GM19467 (cell line): ENCODE results near the gene EFEMP2.
A peak's percentile ranks its signal among the peaks of the same experiment; 100 is the strongest.
"Not testable (repeated sequence)": the region's sequence is repeated elsewhere in the genome, so short reads cannot be mapped to it uniquely, and the experiment has no call there.

Experiments used
- ATAC-seq: cut with Tn5 transposase; IDR thresholded peaks from one replicate; pipeline ENCODE4 v1.9.1; 2021; ENCODE audit warnings: mild to moderate bottlenecking, moderate library complexity; ENCODE audit not compliant: unreplicated experiment

The EFEMP2 gene

DNA sequence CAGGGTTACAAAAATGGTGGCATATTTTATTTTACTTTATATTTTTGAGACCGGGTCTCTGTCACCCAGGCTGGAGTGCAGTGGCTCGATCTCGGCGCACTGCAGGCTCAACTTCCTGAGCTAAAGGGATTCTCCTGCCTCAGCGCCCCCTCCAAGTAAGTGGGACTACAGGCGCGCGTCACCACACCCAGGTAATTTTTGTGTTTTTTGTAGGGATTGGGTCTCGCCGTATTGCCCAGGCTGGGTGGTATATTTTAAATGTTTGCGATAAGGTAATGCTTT lies 28.2 kb upstream of the EFEMP2 start:
- no peak for ATAC-seq

GRCh38 chr11:65900125-65900898 lies 27.7 kb upstream of the EFEMP2 start, which contains the start of gene FOSL1:
FOSL1 (minus strand) TSS chr11:65900388; CDS start chr11:65900339, 49 bp downstream.
- peak; percentile 70 for ATAC-seq

DNA sequence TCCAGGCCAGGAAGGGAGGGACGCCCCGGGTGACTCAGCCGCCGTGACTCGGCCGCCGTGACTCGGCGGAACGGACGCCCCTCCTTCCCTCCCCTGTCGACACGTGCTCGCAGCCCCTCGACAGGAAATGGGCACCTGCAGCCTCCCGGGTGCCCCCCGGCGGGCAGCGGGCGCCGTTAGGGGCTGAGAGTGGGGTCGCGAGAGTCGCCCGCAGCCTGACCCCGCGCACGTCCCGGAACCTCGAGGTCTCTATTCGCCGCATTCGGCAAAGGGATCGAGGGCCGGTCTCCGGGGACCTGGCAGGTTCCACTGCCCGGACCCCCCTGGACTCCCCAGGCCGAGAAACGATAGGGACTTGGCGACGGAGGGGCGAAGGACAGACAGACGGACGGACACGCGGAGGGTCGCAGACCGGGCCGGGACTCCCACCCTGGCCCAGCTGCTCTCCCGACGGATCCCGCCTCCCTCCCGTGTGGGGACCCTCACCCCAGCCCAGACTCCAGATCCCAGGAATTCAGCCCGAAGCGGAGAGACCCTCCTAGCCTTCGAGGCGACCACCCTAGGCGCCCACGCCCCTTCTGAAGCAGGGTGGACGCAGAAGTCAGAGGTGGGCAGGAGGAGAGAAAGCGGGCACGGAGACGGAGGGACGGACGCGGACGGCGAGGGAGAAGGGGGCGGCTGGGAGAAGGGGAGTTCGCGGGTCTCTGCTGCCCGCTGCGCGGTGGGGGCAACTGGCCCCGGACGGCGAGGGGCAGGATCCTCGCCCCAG lies 26.9 kb upstream of the EFEMP2 start:
- ATAC-seq, result no peak

GRCh38 chr11:65898656-65899355 lies 26.2 kb upstream of the EFEMP2 start:
- ATAC-seq, result no peak

- ATAC-seq, result no peak
Observed at GRCh38 chr11:65897020-65897471, 24.4 kb upstream of the EFEMP2 start.

- no peak for ATAC-seq
Observed at GRCh38 chr11:65896034-65896999, 23.7 kb upstream of the EFEMP2 start.

GRCh38 chr11:65895482-65895981 lies 22.9 kb upstream of the EFEMP2 start:
- no peak for ATAC-seq

DNA sequence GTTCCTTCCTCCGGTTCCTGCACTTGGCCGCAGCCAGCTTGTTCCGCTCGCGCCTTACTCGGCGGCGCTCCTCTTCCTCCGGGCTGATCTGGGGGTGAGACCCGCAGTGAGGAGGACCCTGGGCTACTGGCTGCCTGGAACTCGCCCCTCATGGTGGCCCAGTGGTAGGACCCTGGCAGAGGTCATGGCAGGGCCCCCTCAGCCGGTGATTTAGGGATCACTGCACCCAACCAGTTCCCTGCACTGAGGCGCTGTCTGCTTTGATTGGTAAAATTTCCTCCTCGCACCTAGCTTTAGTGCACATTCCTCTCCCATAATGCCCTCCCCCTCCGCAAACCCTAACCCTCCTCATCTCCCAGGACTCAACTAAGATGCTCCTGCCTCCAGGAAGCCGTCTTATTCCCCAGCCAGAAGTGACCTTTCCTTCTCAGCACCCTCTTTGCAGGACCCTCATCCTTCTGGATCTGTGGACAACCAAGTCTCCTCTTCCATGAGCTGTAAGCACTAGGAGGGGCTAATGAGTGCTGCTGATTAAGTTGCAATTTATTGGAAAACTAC lies 21.5 kb upstream of the EFEMP2 start:
- ATAC-seq, result no peak

DNA sequence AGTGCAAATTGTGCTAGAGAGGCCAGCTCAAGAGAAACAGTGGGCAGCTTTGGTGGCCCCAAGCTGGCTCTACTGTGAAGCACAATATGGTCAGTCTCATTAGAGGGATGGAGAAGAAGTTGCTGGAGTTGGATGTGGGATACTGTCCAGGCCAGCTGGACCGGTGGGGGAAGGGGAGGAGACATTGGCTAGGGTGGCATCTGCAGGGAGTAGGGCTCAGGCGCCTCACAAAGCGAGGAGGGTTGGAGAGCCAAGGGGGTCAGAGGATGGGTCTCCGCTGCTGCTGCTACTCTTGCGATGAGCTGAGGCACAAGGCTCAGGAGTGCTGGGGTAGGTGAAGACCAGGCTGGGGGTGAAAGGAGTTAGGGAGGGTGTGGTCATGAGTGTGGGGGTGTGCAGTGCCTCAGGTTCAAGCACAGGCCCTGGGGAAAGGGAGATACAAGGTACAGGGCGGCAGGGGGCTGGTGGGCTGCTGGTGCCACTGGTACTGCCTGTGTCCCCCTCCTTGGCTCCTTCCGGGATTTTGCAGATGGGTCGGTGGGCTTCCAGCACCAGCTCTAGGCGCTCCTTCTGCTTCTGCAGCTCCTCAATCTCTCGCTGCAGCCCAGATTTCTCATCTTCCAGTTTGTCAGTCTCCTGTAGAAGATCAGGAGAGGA lies 20.2 kb upstream of the EFEMP2 start:
- ATAC-seq, result no peak

GRCh38 chr11:65892137-65892540 lies 19.5 kb upstream of the EFEMP2 start:
- not testable (repeated sequence) for ATAC-seq

DNA sequence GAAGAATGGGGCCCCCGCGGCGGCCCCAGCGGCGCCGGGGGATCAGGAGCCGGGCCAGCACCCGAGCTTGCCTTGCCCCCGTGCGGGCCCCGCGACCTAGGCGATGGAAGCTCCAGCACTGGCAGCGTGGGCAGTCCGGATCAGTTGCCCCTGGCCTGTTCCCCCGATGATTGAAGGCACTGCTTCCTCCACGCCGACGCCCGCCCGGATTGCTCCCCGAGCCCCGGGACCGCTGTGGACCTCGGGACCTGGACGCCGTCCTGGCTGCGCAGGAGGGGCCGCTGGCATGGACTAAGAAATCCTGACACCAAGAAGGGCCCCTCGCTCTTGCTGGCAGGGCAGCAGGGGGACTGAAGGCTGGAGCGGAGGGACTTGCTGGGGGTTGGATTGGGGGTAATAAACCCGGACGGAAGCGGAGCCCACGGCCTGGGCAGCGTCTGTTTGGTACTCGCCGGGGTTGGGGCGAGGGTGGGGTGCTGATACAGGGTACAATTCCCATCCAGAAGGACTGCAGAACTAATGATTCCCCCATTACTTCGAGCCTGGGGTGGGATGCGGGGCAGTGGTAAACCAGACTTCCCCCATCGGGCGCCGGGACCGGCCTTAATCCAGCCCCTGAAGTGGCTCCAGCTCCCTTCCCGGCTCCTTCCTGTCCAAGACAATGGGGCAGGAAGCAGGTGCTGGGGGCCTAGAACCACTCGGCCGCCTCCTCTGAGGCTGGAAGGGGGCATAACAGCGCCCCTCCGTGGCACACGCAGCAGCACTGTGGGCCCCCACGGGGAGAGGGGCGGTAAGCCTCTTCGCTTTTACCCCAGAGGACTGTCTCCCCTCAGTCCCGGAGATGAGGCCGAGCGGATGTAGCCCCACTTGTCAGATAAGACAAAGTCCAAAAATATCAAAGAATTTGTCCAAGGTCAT lies 18.9 kb upstream of the EFEMP2 start:
- ATAC-seq, result no peak

DNA sequence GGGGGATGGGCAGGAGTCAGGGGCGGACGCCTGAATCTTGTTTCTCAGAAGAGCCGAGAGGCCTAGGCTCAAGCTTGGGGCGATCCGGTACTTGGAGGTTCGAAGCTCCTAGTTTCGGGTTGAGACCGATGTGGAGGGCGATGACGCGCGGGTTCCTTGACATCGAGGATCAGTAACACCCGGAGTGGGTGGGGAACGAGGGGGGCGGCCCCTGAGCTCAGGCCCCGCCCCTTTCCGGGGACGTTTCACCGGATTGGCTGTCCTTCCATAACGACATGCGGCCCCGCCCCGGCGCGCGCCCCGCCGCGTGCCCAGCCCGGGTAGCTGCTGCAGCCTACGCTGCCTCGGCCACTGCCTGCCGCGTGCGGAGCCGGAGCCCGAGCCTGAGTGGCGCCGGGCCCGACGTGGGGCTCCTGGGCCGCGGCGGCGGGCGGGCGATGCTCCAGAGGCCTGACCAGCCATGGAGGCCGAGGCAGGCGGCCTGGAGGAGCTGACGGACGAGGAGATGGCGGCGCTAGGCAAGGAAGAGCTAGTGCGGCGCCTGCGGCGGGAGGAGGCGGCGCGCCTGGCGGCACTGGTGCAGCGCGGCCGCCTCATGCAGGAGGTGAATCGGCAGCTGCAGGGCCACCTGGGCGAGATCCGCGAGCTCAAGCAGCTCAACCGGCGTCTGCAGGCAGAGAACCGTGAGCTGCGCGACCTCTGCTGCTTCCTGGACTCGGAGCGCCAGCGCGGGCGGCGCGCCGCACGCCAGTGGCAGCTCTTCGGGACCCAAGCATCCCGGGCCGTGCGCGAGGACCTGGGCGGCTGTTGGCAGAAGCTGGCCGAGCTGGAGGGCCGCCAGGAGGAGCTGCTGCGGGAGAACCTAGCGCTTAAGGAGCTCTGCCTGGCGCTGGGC lies 18.0 kb upstream of the EFEMP2 start, which contains the start of gene CCDC85B:
Gene CCDC85B (plus strand): TSS at position 350 of the 895 bp plus-strand sequence. CDS start 111 bp downstream, at position 461.
- peak; percentile 55 for ATAC-seq

DNA sequence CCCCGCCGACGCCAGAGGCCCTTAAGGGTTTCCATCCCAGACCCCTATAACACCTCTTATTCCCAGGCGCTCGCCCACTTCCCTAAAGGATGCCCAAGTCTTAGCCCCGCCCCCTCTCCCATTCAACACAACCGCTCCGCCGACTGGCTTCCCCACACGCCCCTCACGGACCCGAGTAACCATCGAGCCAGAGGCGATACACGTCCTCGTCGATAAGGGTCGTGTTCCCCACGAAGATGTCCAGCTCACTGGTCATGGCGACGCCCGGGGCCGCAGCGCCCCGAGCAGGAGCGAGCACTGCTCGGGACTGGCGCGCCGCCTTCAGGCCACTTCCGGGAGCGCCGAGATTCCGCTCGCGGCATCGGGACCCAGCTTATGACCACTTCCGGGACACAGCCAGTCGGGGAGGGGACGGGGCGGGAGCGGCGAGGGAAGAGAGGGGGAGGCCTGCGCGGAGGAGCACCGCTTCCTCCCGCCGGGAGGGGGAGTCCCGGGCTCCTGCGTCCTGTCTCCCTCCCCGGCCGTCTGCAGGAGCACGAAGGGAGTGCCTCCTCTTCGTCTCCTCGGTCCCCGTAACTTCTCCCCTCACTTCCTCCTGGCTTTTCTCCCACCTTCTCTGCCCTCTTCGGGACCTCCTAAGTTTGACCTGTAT lies 15.7 kb upstream of the EFEMP2 start, which contains the start of gene FIBP:
Gene FIBP (minus strand): TSS at position 309 of the 652 bp plus-strand sequence. CDS start 53 bp downstream, at position 256.
- ATAC-seq, result peak; percentile 40

- ATAC-seq, result no peak
Observed at GRCh38 chr11:65887723-65888162, 15.1 kb upstream of the EFEMP2 start.

DNA sequence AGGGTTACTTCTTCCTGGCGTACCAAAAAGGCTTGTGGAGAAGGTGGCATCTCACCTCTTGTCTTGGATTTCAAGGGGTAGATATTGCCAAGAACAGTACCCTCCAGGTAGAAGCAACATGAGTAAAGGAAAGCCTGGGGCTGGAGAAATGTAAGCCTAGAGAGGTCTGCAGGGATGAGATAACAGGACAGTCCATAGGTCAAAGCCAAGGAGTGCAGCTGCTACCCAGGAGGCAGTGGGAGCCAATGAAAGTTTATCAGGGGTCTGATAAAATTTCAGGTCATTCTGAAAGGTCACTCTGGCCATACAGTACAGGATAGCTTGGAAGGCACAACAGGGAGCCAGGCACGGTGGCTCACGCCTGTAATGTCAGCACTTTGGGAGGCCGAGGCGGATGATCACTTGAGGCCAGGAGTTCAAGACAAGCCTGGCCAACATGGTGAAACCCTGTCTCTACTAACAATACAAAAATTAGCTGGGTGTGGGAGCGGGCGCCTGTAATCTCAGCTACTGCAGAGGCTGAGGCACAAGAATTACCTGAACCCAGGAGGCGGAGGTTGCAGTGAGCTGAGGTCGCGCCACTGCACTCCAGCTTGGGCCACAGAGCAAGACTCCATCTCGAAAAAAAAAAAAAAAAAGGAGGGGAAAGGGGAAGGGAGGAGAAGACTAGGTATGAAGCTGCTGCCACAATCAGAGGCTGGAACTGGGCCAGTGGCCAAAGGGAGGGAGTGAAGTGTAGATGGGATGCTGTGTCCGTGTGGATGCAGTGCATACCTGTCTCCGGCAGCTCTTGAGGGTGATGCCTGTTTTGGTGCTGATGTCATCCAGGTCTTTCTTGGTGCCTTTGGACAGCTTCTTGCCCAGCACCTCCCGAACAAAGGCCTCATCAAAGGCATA lies 14.5 kb upstream of the EFEMP2 start:
- no peak for ATAC-seq
